Kidney capillary endothelial cell (primary cell): ENCODE results near the gene KCNK1.

Experiments used
- DNase-seq: peaks from one replicate; pipeline ENCODE4 v3.0.0-alpha.2; 2018; ENCODE audit warnings: low spot score

KCNK1 gene

DNA sequence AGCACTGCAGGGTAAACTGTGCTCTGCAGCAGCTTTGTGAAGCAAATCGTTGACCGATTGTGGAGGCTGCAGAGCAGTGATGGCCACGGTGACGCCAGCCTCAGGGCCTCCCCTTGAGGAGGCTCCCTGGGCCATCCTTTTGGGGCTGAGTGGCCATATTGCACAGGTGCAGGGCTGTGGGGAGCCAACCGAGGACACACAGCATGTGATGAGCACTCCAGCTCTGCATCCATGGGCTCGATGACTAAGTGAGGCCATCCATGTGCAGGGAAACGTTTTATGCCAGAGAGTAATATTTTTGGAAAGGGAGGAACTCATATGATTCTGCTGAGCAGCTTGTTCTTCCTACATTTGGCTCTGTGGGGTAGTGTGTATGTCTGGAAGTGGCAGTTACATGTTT, 24.6 kb downstream of the KCNK1 start:
- DNase-seq, result no peak

DNA sequence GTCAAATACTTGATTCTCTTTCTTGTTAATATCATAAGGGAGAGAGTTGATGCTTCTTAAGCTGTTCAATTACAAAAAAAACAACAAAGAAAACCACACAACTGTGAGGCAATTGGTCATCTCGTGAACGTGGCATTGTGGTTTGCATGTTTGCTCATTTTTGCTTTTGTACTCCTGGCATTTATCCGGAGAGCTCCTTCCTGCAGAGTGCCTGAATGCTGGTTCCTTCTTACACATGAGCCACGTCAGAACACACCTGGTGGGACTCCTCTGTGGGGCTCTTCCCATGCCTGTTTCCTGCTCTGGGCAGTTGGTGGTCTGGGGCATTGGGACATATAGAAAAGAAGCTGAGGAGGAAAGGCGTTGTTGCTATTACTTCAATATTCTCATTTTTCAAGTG, 25.7 kb downstream of the KCNK1 start:
- DNase-seq, result no peak

DNA sequence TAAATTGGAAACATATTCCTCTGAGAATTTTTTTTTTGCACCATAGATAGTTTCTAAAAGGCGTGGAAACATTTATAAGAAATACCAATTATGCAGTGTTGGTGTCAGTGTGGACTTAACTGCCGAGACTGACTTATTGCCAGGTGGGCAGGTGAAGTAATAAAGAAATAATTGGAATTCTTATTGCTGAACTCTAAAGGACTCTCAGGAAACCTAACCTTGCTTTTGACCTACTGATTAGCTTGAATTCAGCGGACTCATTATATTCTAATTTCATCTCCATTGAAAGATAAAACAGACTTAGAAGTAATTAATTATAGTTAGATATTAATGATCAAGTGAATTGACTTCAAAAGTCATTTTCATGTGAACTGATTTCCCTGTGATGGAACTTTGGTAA, 26.3 kb downstream of the KCNK1 start:
- no peak for DNase-seq

DNA sequence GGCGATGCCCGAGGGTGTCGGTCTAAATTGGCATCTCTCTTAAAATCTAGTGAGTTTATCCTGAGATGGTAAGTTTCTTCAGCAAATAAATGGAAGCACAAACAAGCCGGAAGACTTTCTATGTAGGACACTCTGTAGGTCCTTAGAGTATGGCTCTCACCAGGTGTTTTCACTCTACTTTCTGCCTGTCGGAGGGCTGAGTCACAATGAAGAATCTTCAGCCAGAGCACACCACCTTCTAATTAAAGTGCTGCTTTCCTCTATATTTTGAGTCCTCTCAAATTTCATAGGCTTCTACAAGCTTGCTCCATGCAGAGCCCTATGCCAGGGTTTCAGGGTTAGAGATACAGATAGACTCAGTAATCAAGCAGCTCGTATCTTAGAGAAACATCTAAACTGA, 27.1 kb downstream of the KCNK1 start:
- no peak for DNase-seq

DNA sequence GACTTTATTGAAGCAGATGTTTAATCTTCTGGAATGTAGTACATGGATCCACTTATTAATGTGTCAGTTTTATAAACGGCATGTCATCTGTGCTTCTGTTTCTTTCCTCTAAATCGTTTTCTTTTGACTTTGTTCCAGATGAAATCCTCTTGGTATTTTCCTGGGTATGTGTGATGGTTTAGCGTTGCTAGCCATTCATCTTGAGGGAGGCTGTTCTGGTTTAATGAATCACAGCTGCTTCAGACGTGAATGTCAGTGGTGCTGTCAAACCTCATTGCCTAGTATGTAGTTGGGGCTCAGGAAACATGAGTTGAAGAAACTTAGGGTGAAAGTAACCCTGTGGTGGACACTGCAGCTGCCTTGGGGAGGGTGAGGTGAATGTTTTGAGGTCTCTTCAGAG, 33.2 kb downstream of the KCNK1 start:
- no peak for DNase-seq

DNA sequence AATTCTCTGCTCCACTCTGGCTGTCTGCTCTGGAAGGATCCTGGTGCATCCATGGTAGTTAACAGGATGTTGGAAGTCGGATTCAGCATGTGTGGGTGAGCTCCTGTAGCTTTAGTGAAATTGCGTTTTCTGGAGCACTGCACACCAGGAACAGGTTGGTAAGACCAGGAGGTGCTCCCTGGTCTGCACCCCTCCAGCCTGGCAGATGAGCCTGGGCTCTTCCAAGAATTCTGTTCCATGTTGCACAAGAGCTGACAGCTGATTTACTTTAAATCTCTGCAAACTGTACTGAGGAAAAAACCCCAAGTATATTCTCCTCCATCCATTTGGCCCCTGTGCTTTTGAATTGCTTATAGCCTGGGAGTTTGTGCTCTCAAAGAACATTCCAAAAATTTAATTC, 33.7 kb downstream of the KCNK1 start:
- no peak for DNase-seq

DNA sequence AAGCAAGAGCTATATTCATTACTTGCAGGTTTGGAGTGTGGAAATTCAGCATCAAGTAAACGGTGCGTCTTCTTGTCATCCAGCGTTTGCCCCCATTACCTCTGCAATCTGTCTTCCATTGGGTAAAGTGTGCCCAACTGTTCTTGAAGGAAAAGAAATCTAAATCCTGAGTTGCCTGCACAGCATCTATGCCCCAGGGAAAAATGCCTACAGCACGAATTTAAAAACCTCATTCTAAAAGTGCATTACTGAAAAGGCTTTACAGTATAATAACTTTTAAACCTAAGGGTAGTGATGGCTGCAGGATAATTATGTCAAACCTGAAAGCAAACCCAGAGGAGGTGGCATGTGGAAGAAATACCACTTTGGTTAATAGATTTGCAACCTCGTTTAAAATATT, 37.2 kb downstream of the KCNK1 start:
- no peak for DNase-seq

DNA sequence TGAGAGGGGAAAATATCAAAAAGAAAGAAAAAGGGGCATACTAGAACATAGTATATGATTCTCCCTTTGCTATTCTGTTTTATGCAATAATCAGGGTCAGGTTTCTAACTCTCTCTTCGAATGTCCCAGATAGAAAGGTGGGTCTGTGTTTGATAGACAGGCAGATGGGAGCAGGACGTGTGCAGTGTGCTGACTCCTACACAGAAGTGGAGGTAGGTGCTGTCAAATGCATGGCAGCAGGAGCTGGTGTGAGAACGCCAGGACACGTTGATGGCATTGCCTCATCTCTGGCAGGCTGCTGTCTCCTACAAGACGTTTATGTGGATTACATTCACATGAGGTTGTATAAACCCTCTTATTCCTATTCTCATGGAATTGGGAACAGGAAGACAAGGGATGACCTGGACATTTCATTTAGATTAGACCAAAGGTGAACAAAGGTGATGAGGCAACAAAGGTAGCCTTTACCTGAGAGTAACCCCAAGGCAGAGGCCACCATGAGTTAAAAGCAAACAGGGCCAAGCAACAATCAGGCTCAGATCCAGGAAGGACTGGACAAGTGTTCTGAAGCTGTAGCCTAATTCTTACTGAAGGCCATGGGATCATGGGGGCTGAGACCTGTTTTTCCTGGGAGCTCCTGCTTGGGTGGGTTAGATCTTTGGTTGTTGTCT, 37.8 kb downstream of the KCNK1 start:
- DNase-seq, result no peak

DNA sequence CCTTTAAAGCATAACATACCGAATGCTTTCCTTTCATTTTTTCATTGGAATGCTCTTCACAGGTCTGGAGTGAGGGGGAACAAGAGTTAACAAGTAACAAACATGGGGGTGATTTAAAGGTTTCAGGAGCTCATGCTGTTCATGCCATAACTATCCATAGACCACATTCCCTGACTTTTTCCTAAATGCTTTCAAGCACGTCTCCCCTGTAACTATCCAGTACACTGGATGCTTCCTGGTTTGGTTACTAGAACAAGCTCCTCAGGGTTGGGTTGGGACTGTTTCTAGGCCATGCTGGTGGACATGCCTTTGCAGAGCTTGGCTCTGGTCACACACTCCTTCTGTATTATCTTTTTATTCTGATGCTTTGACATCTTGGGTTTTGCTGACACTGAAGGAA, 38.6 kb downstream of the KCNK1 start:
- DNase-seq, result no peak

DNA sequence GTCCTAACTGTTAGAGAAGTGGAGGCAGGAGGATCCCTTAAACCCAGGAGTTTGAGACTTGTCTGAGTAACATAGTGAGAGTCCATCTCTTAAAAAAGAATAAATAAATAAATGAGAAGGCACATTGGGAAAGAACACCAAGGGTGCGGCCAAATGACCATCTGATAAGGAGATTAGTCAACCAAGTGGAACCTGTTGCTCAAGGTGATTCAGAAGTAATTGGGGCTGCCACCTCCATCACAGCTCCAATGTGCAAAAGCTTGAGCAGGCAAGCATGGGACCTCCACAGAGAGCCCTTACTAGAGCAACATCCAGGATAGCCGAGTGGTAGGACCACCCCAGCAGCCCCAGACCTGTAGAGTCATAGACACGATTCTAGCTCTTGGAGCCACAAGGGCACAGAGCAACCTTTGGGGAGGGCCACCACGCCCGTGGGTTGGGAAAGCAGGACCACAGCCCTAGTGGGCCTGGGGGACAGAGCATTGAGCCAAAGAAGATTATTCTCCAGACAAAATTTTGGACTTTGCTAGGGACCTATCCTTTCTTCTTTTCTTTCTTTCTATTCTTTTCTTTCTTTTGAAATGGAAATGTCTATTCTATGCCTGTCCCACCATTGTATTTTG, 40.9 kb downstream of the KCNK1 start:
- DNase-seq, result no peak

DNA sequence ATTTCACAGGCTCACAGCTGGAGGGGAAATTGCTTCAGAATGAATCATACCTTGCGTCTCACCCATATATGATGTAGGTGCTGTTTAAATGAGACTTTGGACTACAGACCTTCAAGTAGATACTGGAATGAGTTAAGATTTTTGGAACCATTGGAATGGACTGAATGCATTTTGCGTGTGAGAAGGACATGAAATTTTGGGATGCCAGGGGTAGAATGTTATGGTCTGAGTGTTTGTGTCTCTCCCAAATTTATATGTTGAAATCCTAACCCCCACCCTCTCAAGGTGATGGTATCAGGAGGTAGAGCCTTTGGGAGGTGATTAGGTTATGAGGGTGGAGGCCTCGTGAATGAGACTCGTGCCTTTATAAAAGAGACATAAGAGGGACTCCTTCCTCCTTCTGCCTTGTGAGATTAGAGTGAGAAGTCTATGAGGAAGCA, 41.4 kb downstream of the KCNK1 start:
- no peak for DNase-seq

DNA sequence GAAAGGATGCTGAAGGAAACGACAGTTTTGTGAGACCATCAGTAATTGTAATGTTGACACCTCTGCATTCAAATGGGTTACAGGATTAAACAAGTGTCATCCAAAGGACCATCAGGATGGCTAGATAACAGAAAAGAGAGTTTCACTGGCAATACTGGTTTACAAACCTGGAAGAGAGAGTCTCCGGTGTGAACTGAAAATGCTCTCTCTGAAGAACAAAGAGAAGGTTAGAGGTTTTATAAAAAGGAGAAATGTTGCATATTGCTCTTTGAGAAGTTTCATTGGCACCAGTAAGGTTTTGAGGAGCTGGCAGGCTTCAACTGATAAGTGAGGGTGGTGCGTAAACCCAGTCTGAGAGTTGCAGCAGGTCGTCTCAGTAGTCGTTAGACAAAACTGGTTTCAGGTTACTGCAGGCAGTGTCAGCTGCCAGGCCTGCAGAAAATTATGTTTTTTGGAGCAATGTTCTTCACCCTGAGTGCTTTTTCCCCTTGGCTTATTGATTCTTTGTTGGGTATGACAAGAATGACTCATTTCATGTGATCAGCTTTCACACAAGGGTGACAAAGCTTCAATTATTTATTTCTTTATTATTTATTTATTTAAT, 42.2 kb downstream of the KCNK1 start:
- no peak for DNase-seq

DNA sequence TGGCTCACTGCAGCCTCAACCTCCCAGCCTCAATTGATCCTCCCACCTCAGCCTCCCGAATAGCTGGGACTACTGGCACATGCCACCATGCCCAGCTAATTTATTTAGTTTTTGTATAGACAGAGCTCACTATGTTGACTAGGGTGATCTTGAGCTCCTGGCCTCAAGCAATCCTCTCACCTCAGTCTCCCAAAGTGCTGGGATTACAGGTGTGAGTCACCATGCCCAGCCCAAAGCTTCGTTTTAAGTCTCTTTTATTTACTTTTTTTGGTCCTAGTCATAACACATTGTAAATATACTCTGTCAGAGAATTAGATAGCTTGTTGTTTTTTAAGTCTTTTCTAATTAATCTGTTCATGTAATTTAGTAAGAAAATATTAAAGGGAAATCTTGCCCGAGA, 42.8 kb downstream of the KCNK1 start:
- no peak for DNase-seq

DNA sequence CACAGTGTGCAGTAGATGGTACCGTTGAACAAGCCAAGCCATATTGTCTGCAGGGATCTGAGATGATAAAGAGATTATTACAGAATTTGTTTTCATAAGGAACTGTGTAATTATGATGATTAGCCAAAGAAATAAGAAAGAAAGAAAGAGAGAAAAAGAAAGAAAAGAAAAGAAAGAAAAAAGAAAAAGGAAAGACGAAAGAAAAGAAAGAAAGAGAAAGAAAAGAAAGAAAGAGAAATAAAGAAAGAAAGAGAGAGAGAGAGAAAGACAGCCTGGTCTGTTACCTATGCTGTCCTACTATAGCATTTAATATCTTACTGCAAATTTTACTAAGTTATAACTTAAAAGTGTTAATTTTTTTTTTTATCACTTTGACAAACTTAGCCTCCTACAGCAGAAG, 43.6 kb downstream of the KCNK1 start:
- no peak for DNase-seq

DNA sequence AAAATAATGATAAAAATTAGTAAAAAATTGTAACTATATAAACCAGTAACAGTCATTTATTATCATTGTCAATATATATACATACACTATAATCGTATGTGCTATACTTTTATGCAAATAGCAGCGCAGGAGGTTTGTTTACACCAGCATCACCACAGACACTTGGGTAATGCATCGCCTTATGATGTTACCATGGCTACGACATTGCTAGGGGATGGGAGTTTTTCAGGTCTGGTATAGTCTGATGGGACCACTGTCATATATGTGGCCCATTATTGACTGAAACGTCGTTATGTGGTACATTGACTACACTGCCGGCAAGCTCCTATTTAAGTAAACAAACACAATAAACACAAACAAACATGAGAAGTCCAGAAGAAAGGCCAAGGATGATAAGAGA, 45.6 kb downstream of the KCNK1 start:
- DNase-seq, result no peak

DNA sequence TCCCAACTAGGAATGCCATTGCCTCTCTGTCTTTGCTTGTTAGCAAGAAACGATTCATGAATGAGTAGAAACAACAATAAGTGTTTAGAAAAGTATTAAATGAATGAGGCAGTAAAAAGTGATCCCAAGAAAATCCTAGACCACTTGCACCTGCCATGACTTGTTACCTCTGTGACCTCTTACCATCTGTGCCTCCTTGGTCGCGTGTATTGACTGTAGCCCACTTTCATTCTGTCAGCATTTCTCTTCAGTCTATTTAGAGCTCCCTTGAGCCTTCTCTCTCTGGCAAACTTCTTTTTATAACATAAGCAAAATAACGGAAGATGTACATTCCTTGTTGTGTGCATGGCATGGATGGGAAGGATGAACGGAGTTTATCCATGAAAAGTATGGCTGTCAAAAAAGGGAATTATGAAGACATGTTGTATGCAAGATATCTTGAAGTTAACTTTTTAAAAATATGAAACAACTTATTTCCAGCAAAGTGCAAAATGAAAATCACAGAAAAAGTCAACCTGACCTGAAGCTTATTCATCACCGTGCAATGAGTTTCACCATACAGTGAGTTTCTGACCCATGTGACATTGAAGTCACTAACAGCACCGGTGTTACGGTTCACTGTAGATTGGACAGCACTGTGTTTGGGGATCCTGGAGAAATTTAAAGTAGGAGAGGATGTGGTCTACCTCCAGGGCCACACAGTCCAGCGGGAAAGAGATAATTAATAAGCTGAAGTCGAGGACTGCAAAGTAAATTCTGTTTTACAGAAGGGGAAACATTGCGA, 47.7 kb downstream of the KCNK1 start:
- DNase-seq, result no peak

DNA sequence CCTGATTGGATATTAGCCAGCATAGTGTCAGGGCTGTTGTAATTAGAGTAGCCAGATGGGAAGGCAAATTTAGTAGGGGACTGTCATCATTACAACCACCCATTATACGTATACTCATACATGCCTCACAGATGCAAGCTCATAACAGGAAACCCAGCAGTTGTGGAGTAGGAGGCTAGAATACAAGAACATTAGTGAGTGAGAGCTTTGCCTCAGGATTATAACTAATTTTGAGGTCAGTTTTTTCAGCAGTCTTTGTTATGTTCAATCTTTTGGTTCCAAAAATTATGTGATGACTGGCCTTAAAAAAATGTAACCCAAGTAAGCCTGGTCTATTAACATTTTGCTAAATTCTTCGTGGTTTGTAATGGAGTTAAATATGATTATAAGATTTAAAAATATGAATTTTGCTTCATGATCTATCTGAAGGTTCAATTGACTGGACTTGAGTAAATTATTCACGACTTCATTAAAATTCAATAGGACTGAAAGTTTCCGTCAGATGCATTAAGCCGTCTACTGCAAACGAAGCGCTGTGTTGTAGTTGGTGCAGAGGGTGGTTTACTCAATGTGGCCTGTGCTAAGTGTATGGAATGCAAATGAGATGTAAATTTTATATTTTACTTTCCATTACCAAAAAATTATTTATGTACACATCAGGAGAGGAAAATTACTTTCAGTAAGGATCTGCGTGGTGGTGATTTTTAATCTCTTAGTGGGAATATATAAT, 48.8 kb downstream of the KCNK1 start:
- no peak for DNase-seq

DNA sequence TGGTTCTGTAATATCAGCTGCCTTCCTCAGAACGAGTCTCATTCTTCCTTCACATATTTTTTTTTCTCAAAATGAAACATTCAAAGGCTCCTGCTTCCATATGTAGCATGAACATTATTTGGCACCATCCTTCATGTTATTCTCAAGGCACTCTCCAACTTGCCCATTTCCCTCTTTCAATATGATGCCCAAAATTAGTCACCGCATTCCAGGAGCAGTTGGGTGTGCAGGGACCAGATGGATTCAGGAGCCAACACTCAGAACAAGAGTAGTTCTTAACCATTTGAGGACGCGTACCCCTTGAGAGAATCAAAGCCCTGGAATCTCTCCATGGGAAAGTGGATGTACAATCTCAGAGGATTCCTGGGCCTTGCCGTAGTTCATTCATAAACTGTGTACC, 50.3 kb downstream of the KCNK1 start:
- no peak for DNase-seq

DNA sequence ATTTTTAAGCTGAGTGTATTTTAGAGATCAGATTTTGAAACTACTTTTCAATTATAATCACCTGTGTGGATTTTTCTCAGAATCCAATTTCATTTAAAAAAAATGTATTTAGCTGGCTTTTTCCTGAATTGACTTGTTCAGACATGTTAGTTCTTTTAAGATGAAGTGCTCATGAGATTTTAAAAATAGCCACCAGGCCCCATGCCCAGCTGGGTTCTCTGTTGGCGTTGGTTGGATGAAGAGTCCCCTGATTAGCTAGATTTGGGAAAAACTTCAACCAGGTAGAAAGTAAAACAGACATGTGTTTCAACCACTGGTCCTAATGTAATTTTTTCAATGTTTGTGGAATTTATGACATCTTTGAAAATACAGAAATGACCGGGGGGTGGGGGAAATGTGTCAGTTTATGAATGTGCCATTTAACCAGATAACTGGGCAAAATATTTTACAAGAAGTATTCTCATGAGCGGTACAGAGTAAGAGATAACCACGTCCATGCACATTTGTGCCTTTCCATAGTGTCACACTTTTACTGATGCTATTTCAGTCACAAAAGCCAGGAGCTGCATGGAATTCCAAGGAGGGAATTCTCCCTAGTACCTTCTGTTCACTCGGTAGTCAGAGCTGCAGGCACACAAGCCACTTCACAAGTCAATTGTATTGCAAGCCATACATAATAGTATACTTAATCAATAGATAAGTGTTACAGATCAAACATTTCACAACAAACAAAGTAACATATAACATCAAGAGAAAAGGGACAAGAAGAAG, 51.1 kb downstream of the KCNK1 start:
- no peak for DNase-seq

DNA sequence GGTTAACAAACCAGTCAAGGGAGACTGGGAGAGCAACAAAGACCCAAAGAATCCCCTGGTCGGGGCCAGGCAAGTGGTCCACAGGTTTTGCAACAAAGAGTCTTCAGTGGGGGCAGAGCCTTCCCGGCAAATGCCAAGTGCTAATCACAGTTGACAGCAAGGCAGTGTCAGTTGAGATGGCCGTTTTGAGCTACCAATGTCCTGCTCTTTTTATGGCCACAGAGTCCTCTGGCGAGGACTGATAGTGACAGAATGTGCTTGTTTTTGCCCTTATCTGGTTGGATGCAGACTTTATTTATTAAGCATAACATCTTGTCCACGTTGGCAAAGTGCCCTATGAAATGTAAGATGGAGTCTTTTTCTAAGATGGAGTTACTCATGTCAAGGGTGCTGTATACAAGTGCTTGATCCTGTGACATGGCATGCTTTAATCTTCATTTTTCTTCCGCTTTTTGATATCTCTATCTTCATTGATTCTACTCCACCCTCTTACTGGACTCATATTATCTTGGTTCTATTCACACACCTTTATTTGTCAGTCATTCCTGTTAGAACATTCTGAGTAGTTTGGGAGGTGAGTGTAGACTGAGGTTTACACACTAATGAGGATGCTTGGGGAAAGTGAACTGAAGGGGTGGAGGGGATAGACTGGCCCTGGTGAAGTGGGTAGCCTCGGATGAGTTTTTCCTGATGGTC, 51.8 kb downstream of the KCNK1 start:
- no peak for DNase-seq

DNA sequence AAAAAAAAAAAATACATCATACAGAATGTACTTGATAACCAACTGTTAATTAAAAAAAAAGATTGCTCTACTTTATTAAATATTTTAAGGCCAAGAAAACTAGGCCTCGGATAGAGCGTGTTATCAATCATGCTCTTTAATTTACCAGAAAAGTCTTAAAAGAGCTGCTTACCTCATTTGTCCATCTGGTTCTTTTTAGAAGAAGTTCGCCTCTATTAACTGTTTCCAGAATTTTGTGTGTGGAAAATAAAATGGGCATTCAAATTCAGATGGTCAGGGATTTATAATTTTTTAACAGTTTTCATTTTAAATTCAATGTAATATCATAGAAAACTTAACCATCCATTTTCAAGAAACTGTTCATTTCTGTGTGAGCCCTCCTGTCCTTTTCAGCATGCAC, 53.8 kb downstream of the KCNK1 start:
- no peak for DNase-seq
